RWPE1 (cell line): ENCODE results near the gene AVPR2.

Source experiments
- CTCF ChIA-PET: fragments of 350-600 bp; sonication (Branson Sonifier 250); formaldehyde crosslinking; extraction: SDS; loops from one replicate; lab custom pipeline; 2021; lab: Yijun Ruan, JAX
- POLR2A ChIA-PET: fragments of 400-600 bp; formaldehyde crosslinking; extraction: SDS; loops from one replicate; lab custom pipeline; 2020; ENCODE audit warnings: antibody characterized with exemption; ENCODE audit not compliant: low non-redundant PET; lab: Yijun Ruan, JAX
- DNase-seq: peaks from one replicate; pipeline ENCODE4 v3.0.0; 2012; ENCODE audit warnings: low spot score
- H3K27ac ChIP-seq: fragments of 450-650 bp; 2 replicates; pipeline ENCODE4 v1.5.1; 2017
- TF ChIP-seq, protein P1 (sequence below): fragments of 450-650 bp; conservative IDR thresholded peaks from 2 replicates; pipeline ENCODE4 v1.5.1; 2017; ENCODE audit warnings: low read depth, mild to moderate bottlenecking

Gene AVPR2

DNA sequence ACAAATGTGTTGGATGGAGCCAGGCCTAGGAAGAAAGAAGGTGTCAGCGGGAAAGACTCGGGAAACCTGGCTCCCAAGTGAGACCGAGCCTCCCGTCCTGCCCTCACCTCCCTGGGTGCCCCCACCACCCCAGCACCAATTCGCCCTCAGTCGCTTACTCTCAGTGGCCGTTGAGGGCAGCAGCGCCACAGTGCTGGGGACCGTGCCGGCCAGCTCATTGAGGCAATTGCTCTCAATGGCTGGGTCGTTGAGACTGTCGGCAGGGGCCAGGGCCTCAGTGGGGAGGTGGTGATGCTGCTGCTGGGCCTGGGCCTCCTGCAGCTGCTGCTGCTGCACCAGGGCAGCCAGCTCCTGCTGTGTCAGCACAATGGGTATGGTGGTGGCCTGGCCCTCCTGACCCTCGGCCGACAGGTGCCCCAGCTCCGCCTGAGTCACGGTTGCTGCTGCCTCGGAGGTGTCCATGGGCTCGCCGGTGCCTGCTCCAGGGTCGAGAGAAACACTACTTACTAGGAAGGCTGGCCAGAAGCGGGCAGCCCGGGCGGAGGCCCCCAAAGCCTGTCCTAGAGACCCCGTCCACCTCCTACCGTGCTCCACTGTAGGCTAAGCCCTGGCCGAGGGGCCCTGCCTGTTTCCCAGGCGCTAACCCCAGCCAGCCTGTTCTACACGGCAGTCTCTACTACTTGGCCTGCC, 47.4 kb downstream of the AVPR2 start:
- DNase-seq: no peak
- ChIA-PET POLR2A (no interaction called here), CTCF (interaction anchor here (1.1 to 1.3 kb wide), 2 partner anchors 29 to 188 kb away, joined by 3 read pairs; partner anchors contain the start of gene PLXNB3)
- TF ChIP-seq, protein P1, sequence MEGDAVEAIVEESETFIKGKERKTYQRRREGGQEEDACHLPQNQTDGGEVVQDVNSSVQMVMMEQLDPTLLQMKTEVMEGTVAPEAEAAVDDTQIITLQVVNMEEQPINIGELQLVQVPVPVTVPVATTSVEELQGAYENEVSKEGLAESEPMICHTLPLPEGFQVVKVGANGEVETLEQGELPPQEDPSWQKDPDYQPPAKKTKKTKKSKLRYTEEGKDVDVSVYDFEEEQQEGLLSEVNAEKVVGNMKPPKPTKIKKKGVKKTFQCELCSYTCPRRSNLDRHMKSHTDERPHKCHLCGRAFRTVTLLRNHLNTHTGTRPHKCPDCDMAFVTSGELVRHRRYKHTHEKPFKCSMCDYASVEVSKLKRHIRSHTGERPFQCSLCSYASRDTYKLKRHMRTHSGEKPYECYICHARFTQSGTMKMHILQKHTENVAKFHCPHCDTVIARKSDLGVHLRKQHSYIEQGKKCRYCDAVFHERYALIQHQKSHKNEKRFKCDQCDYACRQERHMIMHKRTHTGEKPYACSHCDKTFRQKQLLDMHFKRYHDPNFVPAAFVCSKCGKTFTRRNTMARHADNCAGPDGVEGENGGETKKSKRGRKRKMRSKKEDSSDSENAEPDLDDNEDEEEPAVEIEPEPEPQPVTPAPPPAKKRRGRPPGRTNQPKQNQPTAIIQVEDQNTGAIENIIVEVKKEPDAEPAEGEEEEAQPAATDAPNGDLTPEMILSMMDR: no peak
- H3K27ac ChIP-seq: peak overlapping the region; percentile 50; the same call in 1 of the 2 replicates

DNA sequence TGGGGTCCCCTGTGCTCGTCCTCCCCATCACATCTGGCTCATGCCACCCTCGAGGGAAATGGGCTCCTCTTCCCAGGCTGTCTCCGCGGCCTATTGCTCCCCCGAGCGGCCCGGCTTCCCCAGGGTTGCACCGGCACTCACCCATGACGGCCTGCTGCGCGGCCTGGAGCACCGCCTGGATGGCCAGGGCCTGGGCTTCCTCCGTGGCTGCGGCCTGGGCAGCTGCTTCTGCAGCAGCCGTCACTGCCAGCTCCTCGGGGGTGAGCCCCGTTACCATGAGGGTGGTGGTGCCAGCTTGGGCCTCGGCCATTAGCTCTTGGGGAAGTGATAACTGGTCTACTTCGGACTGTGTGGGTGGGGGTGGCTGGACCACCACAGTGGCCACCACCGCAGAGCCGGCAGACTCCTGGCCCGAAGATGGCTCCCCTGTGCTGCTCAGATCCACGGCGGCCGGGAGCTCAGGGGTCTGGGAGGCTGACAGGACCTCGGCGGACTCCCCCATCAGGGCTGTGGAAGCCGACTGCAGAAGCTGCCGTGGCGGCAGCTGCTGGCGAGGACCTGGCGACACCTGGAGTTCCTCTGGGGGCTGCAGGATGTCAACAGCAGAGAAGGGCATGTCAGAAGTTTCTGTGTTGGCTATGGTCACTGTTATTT, 48.0 kb downstream of the AVPR2 start:
- CTCF ChIA-PET: interaction anchor here (1.1 kb wide), 1 partner anchor 29 kb away, joined by 3 read pairs; no protein-coding TSS in a partner anchor

DNA sequence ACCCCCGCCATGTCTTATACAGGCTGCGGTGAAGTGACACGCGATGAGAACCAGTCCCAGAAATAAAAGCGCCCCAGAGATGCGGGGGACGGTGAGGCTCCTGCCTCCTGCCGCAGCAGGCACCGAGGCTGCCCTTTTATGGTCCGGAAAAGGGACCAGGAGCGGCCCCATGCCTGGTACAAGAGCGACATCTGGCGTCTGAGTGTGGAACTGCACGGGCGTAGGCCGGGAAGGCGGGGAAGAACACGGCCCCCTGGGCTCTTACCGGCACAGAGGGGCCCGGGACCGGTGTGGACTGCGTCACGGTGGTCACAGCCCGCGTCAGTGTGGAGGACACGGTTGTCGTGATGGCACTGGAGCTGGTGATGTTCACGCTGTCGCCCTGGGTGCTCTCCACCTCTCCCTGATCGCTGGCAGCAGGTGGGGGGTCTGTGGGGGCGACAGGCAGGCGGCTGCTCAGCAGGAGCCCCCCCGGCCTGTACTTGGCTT, 48.9 kb downstream of the AVPR2 start:
- TF ChIP-seq, protein P1: peak; percentile 83
- peak; percentile 49 for DNase-seq
- ChIA-PET POLR2A (no interaction called here), CTCF (interaction anchor here (0.6 kb wide), 1 partner anchor 11 kb away, joined by 3 read pairs; no protein-coding TSS in a partner anchor)
- peak overlapping the region; percentile 24; the same call in 1 of the 2 replicates for H3K27ac ChIP-seq

More for the DNA sequence above, 48.0 kb downstream of the AVPR2 start:
- POLR2A ChIA-PET: no interaction called here
- DNase-seq: no peak
- H3K27ac ChIP-seq: 0 out of 2 replicates have a peak overlapping the region, but pooled peaks have one; percentile 24
- TF ChIP-seq, protein P1: no peak

DNA sequence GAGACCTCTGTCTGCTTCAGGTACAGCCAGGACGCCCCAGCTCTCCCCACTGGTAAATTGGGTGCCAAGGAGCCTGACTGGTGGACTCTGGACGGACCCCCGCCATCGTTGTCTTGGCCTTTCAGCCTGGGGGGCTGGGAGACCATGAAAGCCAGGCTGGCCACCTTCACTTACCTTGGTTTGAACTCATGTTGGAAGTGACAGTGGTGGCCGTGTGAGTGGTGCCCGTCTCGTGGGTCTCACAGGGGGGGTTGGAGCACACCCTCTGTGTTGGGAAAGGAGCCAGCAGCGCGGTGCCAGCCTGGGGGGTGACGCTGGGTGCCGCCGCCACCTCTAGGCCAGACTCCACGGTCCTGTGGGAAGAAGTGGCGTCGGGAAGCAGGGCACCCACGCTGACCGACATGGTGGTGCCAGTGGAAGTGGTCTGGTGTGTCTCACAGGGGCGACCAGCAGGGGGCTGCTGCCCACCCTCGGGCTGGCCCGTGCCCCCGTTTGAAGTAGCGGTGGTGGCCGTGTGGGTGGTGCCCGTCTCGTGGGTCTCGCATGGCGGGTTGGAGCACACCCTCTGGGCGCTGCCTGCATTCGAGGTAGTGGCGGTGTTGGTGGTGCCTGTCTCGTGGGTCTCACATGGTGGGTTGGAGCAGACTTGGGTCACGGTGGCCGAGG, 49.6 kb downstream of the AVPR2 start:
- DNase-seq: no peak
- H3K27ac ChIP-seq: peak overlapping the region; percentile 24; the same call in 1 of the 2 replicates
- ChIA-PET CTCF (interaction anchor here (0.6 kb wide), 1 partner anchor 11 kb away, joined by 3 read pairs; no protein-coding TSS in a partner anchor), POLR2A (no interaction called here)
- TF ChIP-seq, protein P1: no peak

DNA sequence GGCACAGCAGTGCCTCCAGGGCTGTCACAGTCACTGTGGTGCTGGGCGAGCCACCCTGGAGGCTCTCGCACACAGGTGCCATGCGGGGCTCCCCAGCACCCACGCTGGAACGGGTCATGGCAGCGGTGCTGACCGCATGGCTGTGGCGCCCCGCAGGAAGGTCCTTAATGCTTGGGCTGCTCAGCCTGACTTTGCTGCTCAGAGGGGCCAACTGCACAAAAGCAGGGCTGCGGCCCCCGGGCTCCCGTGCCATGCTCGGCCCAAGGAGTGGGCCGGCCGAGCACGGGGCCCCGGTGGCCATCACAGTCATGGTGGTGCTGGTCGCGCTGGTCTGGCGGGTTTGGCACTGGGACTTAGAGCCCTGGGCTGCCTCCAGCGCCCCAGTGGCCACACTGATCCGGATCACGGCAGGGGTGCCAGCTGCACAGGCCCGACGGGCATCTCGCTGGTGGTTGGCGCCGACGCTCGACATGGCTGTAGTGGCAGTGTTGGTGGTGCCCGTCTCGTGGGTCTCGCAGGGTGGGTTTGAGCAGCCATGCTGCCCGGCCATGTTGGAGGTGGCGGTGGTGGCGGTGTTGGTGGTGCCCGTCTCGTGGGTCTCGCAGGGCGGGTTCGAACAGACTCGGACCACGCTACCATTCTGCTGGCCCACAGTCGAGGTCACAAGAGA, 50.2 kb downstream of the AVPR2 start:
- ChIA-PET CTCF (no interaction called here), POLR2A (no interaction called here)
- H3K27ac ChIP-seq: no peak overlapping the region
- no peak for DNase-seq
- TF ChIP-seq, protein P1: no peak
